ENCODE results near the gene BEND7.

GRCh38 chr10:13457958-13458686 is 70.7 kb downstream of the BEND7 start:
- TF ChIP-seq POLR2A (IDR thresholded peaks at IDR 0.05; ENCODE audit: low read depth) (no peak), CTCF (IDR thresholded peaks at IDR 0.05) (no peak), POLR2AphosphoS5 (IDR thresholded peaks at IDR 0.05) (no peak), EP300 (IDR thresholded peaks at IDR 0.05) (no peak)
